Stimulated activated CD4-positive, alpha-beta T cell treated with anti-CD3 and anti-CD28 coated beads, Interleukin-12 subunit alpha, Interleukin-12 subunit beta, amount 100 ng/mL, for 4 hours (primary cell): Measurements from ENCODE around the gene KRI1.
"Not testable (repeated sequence)": the region's sequence is repeated elsewhere in the genome, so short reads cannot be mapped to it uniquely, and the experiment has no call there.

Experiments used
- DNase-seq: peaks from one replicate; pipeline ENCODE4 v3.0.0-alpha.2; 2020

Gene KRI1

DNA sequence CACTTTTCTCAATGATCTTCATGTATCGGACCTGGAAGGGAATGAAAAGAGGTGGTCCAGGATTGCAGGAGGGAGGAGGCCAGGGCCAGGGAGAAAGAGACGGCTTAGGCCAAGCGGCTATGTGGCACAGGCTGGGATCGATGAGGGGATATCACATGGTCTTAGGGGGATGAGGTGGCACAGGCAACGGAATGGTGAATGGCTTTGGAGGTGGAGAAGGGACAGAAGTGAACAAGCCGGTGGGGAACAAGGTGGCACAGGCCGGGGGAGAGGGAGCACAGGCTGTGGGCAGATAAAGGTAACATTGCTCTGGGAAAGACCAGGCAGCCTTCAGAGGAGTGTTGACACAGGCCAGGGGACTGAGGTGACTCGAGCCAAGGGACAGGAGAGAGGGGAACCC is 8.7 kb upstream of the KRI1 start:
- DNase-seq, result no peak

DNA sequence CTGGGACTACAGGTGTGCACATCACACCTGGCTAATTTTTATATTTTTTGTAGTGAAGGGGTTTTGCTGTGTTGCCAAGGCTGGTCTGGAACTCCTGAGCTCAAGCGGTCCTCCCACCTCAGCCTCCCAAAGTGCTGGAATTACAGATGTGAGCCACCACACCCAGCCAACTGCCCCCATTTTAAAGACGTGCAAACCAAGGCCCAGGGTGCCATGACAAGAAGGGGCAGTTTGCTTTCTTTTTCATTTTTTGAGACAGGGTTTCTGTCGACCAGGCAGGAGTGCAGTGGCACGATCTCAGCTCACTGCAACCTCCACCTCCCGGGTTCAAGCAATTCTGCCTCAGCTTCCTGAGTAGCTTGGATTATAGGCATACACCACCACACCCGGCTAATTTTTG is 8.0 kb upstream of the KRI1 start:
- DNase-seq, result not testable (repeated sequence)

DNA sequence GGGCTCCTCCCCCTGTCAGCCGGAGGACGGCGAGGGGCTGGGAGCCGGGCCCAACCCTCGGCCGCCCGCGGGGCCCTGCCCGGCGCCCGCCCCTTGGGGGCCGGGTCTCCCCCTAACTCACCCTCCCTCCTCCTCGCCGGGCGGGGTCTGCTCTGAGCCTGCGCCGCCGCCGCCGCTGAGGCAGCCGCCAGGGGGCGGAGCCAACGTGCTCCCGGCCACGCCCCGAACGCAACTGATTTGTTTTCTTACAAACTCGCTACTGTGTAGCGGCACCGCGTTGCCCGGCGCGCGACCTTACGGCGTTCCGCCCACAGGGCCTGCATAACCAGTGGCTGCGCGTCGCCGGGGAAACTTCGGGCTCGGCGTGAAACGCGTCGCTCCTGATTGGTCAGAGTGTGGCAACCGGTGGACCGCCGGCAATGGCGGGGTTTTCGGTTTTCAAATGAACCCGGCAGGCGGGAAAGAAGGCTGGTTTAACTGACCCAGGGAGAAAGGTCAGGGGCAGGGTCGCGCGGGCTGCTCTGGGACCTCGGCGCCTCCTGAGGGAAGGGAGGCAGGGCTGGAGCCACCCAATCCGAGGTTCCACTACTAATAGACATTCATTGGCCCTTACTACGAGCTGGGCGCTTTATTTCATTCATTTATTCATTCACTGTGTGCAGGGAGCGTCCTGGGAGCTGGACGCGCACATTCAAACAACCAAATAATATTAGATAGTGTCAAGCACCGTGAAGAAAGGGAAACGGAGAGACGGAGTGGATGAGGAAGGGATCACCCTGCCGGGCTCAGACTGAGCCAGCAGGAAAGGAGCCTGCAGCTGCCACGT is 3.2 kb upstream of the KRI1 start, which contains the start of gene CDKN2D:
Gene CDKN2D (minus strand): TSS at position 154 of the 826 bp plus-strand sequence. CDS start 326 bp downstream, outside the sequence.
- peak; percentile 99 for DNase-seq

DNA sequence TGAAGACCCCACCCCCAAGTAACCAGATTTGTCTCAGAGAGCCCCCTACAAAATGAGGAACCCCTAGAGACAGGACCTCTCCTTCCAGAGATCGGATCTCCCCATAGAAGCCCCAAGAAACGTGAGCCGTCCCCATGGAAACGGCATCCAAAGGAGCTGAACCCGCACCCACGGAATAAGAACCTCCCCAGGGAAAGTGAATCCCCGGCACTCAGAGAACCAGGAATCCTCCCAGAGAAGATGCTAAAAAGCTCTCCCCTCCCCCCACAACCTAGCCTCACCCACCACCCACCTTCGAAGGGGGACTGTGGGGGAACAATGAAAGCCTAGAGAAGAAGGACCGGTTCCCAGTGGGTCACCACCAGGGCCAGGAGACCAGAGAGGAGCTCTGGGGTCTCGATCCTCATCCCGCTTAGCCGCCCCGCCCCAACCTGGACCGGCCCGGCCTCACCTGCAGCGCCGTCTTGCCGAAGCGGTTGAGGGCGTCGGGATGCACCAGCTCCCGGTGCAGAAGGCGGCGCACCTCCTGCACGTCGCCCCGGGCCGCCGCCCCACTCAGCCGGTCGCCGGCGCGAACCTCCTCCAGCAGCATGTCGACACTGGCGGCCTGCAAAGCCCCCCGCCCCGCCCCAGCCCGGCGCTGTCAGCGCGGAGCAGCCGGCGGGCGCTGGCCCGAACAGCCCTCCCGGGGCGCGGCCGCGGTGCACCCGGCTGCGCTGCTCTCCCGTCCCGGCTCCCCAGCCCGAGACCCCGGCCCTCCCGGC is 2.4 kb upstream of the KRI1 start:
- peak; percentile 37 for DNase-seq

DNA sequence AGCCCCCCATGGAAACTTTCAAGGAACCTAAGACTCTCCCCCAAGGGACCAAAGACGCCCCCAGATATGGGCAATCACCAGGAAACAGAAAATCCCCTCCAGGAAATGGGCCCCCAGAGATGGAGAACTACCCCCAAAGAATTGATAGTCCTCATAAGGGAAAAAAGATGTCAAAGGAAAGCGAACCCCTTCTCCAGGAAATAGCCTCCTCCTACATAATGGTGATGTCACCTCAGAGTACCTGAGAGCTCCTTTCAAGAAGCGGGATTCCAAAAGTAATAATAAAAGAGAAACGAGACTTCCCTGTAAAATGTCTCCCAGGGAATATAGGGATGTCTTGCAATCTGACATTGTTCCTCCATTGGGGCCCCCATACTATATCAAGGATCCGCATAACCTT is 1.8 kb upstream of the KRI1 start:
- DNase-seq, result no peak

DNA sequence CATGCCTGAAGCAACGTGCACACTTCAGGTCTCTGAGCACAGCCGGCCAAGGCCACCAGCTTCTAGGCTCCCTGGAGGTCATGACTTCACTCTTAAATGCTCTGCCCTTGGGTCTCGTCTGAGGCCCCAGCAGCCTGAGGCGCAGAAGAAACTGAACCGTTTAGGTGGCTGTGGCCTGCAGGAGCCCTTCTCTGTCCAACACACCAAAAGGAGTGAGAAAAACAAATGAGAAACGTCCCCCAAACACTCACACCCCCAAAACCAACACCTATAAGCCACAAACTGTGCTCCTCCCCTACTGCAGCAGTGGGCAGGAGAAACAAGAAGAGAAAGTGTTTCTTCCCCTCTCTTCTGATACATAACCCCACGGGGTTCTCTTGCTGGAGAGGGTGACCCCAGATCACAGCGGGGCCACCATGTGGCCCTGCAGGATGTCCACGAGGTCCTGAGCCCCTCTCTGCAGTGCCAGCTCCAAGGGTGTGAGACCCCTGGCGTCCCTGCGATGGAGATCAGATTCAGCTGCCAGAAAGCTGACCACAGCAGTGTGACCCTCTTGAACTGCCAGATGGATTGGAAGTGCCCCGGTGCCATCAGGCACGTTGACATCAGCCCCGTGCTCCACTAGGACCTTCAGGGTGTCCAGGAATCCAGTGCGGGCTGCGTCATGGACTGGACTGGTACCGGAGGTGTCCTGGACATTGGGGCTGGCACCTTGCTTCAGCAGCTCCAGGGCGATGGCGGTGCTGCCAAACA is 1.0 kb upstream of the KRI1 start:
- DNase-seq, result no peak

DNA sequence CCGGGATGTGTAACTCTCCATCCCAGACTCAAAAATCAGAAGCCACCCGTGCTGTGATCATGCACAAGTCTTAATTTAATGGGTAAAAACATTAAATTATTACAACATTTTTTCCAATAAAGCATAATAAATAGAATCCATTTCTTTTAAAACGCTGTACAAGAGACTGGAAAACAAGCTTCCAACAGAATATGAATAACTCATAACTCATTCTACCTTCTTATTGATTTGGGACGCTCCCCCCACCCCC is 523 bp upstream of the KRI1 start:
- no peak for DNase-seq

DNA sequence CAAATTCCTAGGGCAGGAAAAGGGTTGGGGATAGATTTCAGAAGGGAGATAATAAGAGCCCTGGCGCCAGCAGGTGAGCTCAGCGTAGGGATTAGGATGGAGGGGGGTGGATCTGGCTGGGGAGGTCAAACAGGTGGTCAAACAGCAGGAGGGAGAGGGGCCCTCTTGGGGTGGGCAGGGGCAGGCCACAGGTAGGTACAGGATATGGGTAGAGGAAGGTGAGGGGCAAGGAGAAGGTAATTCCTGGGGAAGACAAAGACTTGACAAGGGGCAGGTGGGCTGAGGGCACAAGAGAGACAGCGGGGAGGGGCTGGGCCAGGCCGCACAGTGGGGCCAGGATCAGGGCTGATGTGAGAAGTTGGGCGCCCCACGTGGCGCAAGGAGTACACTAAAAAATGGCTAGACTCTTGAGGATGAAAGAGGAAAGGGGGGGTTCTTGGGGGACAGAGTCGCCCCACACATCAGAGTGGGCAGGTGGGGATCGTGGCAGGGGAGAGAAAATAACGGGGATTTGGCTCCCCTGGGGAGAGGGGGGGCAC is 713 bp downstream of the KRI1 start:
- DNase-seq, result peak; percentile 54

DNA sequence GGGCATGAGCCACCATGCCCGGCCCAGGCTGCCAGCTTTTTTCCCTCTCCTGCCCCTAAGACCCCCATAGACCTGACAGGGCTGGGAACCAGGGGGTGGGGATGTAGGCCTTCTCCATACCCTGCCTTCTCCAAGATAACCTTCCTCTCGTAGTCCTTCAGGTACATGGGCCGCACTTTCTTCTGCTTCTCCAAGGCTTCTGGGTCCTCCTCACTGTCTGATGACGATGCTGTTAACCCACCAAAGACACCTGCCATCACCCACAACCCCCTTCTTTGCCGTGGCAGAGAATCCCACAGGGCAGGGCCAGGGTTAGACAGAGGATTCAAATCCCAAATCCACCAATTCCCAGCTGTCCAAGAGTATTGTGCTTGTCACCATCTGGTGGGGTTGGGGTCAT is 3.2 kb downstream of the KRI1 start:
- no peak for DNase-seq

DNA sequence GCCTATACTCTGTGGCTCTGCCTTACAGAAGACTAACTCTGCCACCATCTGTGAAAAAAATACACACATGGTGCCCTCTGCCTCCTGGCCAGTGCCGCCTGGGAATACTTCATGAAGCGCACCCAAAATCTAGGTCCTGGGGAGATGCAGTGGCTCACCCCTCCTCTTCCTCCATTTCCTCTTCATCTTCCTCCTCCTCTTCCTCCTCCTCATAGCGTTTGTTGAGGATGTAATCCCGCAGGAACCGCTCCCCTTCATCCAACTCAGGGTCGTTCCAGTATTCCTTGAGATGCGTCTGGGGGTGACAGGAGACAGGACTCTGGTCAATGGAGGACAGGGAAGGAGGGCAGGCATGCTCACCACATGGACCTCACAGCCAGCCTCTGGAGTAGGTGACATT is 5.7 kb downstream of the KRI1 start:
- no peak for DNase-seq

DNA sequence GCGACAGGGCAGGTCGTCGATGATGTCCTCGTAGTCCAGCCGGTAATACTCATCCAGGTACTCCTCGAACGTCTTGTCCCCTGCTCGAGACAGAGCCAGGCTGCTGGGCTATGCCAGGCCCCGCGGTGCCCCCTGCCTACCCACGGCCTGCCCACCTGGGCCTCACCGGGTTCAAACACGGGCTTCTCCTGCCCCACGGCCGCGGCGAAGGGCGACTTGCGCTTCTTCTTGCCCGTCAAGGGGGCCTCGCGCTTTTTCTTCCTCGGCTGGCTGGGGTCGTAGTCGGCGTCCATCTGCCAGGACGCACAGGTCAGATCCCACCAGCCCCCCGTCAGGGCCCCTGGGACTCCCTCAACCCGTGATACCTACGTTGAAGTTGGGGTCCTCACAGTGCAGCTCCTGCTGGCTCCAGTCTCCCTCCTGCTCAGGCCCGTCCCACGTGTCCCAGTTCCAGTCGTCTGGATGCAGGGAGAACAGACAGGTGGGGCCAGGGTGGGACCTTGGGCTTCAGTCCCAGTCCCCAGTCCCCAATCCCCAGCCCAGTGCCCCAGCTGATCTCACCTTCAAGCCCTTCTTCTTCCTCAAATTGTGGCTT is 8.1 kb downstream of the KRI1 start:
- no peak for DNase-seq

DNA sequence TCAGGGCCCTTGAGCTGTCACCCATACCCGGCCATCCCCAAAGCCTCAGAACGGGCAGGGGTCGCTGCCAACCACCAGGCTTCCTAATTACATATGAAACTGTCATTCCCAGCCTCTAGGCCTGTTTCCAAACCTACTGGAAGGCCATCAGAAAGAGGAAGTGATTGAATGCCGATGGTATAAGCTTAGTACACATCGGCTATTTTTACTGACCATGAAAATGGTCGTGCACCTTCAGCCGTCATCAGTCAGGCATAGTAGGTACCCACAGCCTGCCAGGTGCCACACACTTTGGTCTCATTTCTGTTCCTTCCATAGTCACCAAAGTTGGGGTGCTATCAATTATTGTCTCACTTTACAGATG is 10.2 kb downstream of the KRI1 start:
- no peak for DNase-seq

DNA sequence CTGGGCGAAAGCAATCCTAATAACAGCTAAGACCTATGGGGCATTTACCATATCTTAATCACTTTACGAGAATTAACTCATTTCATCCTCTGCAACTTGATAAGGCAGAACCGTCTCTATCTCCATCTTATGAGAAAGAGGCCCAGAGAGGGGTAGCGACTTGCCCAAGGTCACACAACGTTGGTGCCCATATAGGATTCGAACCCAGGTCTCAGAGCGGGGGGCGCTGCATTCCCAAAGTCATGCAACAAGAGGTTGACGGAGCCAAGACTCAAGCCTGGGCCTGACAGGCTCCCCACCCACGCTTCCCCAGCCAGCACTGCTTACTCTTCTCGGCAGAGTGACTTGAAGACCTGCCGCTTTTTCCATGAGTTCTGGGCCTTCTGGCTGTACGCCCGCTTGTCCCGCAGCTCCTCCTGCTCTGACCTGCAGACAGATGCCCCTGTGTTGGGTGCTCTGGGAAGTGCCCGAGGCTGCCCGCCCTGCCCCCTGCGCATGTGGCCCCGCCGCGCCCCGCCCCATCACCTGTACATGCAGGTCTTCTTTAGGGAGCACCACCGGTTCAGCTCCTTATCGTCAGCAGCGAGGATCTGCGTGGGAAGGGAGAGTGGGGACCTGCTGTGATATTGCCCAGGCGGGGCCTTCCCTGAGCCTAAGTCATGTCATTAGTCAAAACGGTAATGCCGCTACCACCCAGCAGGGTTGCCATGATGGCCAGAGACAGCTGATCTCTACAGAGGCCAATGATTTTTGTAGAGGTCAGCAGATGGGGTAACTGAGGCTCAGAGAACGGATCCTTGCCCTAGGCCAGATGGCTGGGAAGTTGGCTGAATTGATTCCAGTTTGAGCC is 10.8 kb downstream of the KRI1 start:
- DNase-seq, result no peak

DNA sequence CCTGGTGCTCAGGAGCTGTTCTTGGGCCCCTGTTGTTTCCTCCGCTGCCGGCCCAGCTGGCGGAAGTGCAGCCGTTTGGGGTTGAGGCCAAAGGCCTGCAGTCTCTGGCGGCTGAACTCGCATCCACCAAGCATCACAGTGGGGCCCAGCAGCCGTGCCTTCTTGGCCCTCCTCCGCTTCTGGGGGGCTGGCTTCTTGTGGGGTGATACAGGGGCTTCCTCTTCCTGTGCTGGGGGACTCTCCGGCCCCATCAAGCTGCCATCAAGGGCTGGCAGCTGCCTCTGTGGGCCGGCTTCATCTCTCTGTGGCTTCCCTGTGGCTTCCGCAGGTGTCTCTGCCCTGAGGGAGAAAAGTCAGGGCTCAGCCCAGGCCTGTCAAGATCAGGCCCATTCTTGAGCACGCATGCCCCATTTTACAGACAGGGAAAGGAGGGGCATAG is 11.8 kb downstream of the KRI1 start:
- DNase-seq, result no peak

DNA sequence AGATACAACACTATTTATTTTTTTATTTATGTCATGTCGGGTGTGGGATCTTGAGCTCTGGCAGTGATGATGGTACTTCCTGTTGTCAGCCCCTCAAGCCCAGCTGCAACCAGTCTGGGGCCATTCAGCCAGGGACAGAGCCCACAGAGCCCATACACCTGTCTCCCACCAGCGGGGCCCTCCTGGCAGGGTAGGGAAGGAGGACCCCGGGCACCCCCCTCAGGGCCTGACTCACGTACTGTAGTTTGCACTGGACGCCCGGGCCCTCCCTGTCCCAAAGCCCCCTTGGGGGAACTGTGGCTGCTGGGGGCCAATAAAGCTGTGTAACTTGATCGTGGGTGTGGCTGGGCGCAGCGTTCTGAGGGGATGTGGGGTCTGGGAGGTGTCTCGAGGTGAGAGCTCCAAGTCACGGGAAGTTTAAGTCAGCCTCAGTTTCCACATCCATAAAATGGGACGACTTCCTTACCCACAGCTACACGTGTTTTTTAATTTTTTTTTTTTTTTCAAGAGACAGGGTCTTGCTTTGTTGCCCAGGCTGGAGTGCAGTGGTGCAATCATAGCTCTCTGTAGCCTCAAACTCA is 12.6 kb downstream of the KRI1 start:
- no peak for DNase-seq

DNA sequence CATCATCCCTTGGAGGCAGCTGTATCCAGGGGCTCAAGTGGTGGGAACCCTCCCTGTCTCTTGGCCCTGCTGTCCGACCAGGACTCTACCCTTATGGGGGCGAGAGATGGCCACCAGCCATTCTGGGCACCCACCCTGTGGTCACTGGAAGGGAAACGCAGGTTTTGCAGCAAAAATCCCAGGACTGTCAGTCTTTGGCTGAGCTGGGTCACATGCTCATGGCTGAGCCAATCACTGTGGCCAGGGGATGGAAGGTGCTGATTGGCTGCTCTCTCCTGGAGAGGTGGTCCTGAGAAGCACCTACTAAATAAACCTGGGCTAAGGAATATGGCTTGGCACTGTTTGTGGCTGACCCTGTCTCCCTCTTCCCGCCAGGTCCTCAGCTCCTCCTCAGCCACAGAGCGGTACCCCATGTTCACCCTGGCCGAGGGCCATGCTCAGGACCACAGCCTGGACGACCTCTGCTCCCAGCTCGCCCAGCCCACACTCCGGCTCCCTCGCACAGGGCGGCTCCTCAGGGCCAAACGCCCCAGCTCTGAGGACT is 13.2 kb downstream of the KRI1 start:
- DNase-seq, result no peak

DNA sequence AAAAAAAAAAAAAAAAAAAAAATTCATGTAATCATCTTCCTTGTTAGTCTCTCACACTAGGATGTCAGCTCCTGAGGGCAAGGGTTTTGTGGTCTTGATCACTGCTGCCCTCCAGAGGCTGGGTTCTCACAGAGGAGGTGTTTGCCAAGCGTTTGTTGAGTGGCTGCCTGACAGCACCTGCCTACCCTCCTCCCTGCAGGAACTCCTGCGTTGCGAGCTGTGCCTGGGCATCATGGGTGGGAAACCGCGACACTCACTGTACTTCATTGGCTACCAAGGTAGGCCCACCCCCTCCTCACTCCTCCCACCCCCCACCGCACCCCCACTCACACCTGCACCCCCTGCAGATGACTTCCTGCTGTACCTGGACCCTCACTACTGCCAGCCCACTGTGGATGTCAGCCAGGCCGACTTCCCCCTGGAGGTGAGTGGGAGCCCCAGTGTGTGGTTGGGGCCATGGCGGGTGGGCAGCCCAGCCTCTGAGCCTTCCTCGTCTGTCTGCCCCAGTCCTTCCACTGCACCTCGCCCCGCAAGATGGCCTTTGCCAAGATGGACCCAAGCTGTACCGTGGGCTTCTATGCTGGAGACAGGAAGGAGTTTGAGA is 14.0 kb downstream of the KRI1 start:
- peak; percentile 38 for DNase-seq

DNA sequence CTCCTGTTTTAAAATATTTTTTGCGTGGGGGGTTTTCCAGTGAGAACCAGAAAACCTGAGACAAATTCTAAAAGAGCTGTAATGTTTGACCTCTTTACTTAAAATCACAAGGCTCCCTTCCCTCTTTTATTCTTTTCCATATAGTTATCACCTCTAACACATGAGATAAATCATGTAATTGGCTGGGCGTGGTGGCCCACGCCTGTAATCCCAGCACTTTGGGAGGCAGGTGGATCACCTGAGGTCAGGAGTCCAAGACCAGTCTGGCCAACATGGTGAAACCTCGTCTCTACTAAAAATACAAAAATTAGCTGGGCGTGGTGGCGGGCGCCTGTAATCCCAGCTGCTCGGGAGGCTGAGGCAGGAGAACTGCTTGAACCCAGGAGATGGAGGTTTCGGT is 14.8 kb downstream of the KRI1 start:
- DNase-seq, result not testable (repeated sequence)

DNA sequence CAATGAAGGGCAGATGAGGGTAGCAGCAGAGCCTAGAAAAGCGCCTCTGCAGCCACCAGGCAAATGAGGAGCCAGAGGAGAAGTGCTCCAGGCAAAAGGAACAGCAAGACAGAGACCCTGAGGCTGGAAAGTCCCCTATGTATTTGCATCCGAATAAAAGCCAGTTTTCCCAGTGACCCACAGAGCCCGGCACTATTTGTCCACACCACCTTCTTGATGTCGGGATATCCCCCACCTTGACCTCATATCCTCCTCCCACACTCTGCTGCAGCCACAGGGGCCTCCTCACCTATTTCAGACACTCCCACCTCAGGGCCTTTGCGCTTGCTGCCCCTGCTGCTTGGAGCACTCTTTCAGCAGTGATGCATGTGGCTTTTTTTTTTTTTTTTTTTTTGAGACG is 15.5 kb downstream of the KRI1 start:
- no peak for DNase-seq

DNA sequence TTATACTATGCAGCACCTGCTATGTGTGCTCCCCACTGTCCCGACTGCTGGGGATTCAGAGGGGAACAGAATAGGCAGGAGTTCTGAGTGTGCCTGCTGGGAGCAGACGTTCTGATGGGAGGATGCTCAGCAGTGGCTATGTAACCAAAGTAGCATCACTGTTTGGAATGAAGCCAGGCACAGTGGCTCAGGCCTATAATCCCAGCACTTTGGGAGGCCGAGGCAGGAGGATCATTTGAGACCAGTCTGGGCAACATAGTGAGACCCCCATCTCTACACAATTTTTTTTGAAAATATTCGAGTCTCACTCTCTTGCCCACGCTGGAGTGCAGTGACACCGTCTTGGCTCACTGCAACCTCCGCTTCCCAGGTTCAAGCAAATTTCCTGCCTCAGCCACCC is 16.1 kb downstream of the KRI1 start:
- no peak for DNase-seq

DNA sequence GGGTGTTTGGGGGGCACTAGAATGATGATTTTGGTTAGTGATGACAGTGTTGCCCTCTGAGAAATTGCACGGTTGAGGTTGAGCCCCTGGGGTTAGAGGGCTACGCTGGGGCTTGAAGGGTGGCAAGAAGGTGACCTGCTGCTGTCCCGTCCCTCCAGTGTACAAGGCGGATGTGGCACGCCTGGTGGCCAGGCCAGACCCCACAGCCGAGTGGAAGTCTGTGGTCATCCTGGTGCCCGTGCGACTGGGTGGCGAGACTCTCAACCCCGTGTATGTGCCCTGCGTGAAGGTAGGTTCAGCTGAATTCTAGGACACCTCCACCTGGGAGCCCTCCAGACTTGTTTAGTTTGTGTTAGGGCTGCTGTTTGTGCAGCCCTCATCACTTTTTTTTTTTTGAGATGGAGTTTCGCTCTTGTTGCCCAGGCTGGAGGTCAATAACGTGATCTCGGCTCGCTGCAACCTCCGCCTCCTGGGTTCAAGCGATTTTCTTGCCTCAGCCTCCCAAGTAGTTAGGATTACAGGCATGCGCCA is 17.0 kb downstream of the KRI1 start:
- no peak for DNase-seq
